Keratinocyte (primary cell): ENCODE data around the gene SMARCD1.

ENCODE experiments used
- EZH2 ChIP-seq: IDR thresholded peaks from one replicate; pipeline ENCODE4 v1.6.1; 2012; ENCODE audit warnings: inconsistent platforms, mild to moderate bottlenecking, low read length, moderate library complexity
- TF ChIP-seq, protein P1 (sequence below), 3 experiments: IDR thresholded peaks in 1 of 3; conservative IDR thresholded peaks in 1 of 3; optimal IDR thresholded peaks in 1 of 3; 2 replicates in 2 of 3; 3 replicates in 1 of 3; pipeline versions ENCODE3 to v1.5.1; 2011; ENCODE audit warnings: low read length in 3 of 3, mild to moderate bottlenecking in 3 of 3, moderate library complexity in 2 of 3, control low read depth in 1 of 3, inconsistent platforms in 1 of 3; ENCODE audit not compliant: insufficient read depth in 2 of 3; ENCODE audit errors: extremely low read depth in 1 of 3

DNA sequence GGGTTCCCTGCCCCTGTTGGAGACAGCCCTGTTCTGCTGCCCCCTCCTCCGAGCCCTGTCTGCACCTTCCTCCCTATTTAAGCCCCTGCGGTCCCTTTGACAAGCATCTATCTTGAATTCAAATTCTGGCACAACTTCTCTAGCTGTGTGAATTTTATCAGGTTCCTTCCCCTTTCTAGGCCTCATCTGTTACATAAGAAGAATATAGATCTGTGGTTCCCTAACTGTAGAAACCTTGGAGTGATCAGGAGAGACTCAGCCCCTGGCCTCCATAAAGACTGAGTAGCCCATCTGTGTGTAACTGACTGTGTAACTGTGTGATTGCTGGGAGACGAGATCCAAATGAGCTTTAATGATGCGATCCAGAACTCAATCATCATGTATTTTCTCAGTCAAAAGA is 46.8 kb upstream of the SMARCD1 start:
- TF ChIP-seq EZH2: no peak
- TF ChIP-seq, protein P1, sequence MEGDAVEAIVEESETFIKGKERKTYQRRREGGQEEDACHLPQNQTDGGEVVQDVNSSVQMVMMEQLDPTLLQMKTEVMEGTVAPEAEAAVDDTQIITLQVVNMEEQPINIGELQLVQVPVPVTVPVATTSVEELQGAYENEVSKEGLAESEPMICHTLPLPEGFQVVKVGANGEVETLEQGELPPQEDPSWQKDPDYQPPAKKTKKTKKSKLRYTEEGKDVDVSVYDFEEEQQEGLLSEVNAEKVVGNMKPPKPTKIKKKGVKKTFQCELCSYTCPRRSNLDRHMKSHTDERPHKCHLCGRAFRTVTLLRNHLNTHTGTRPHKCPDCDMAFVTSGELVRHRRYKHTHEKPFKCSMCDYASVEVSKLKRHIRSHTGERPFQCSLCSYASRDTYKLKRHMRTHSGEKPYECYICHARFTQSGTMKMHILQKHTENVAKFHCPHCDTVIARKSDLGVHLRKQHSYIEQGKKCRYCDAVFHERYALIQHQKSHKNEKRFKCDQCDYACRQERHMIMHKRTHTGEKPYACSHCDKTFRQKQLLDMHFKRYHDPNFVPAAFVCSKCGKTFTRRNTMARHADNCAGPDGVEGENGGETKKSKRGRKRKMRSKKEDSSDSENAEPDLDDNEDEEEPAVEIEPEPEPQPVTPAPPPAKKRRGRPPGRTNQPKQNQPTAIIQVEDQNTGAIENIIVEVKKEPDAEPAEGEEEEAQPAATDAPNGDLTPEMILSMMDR (optimal IDR thresholded peaks at IDR 0.05 in 1 of 3, IDR thresholded peaks at IDR 0.05 in 1 of 3, conservative IDR thresholded peaks at IDR 0.05 in 1 of 3; ENCODE audit: extremely low read depth in 1 of 3, insufficient read depth in 2 of 3, low read length in 3 of 3): no peak
